ENCODE results near the gene SEC23A.

Gene SEC23A

DNA sequence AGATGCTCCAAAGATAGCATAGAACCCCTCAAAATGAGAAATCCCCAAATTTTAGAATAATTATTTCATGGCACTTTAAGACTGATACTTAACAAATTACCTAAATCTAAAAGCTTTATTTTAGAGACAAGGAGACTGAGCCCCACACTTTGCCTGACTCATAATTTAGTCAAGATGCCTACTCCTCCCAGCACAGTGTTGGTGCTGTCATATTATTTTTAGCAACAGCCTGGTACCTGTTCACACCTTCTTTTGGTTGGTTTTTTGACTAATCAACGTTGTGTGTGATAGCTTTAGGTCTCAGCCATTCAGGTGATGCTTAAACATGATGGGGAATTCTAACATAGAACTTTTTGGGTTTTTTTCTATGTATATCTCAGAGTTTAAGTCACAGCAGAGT lies 120.2 kb downstream of the SEC23A start:
- DNase-seq: no peak

DNA sequence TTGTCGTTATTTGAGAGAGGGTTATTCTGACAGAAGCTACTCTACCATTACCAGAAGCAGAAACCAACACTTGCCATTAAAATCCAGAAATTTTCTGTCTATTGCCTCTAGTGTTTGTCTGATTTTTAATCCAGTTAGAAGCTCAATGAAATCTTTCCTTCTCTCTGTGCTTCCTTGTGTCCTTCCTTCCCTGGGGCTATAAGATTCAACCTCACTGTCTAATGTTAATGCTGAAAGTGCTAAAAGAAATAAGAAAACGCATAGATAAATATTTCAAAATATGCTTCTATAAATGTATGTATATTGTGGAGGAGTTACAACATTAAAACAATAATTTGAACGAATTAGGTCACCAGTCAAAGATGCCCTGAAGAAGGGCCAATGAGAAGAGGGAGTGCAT lies 120.8 kb downstream of the SEC23A start:
- DNase-seq: no peak

All from effector CD4-positive, alpha-beta T cell (primary cell).